Omental fat pad (tissue), 4 donors: ENCODE measurements around the gene CDK5RAP2. TPM values are rescaled to one million over a fixed set of nuclear protein-coding genes. Genes with fewer than 3 reads are reported as not detected.
"Not testable (repeated sequence)": the region's sequence is repeated elsewhere in the genome, so short reads cannot be mapped to it uniquely, and the experiment has no call there.

Experiments
- ATAC-seq: fragments of 150-250 bp; one replicate; pipeline ENCODE4 v1.9.1; 2016; ENCODE audit warnings: mild to moderate bottlenecking, moderate library complexity; ENCODE audit not compliant: low FRiP score
- DNase-seq: peaks from one replicate; pipeline ENCODE4 v3.0.0-alpha.2; 2019; ENCODE audit warnings: low spot score
- total RNA-seq, 4 donors: library from RNA; depleted of rRNA; stranded (reverse); fragments of >200 nt; gene quantifications; one replicate each; pipeline ENCODE4 v1.1.0, GENCODE V29; 2016
- TF ChIP-seq, protein P1 (sequence below), 3 donors: fragments of 450-650 bp; IDR thresholded peaks; one replicate each; pipeline ENCODE4 v1.5.1; 2016 to 2017; ENCODE audit warnings: antibody characterized with exemption in 3 of 3, mild to moderate bottlenecking in 3 of 3, moderate library complexity in 2 of 3

CDK5RAP2 gene
- total RNA-seq, 4 donors from 2014 or later, result 32.8 to 47.6 (median 39.4) TPM

DNA sequence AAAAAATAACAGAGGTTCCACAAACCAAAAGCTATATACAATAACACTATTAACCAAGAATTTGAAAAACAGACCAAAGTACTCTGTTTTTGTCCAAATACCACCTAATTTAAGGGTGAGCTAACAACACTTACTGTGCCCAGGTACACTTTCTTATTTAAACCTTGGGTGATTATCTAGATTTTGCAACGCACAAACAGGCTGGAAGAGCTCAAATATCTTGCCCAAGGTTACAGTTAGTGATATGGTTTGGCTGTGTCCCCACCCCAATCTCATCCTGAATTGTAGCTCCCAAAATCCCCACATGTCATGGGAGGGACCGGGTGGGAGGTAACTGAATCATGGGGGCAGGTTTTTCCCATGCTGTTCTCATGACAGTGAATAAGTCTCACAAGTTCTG, 58.9 kb downstream of the CDK5RAP2 start:
- TF ChIP-seq, protein P1, sequence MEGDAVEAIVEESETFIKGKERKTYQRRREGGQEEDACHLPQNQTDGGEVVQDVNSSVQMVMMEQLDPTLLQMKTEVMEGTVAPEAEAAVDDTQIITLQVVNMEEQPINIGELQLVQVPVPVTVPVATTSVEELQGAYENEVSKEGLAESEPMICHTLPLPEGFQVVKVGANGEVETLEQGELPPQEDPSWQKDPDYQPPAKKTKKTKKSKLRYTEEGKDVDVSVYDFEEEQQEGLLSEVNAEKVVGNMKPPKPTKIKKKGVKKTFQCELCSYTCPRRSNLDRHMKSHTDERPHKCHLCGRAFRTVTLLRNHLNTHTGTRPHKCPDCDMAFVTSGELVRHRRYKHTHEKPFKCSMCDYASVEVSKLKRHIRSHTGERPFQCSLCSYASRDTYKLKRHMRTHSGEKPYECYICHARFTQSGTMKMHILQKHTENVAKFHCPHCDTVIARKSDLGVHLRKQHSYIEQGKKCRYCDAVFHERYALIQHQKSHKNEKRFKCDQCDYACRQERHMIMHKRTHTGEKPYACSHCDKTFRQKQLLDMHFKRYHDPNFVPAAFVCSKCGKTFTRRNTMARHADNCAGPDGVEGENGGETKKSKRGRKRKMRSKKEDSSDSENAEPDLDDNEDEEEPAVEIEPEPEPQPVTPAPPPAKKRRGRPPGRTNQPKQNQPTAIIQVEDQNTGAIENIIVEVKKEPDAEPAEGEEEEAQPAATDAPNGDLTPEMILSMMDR (IDR thresholded peaks at IDR 0.05), result no peak
- no peak for DNase-seq
- ATAC-seq, result no peak

DNA sequence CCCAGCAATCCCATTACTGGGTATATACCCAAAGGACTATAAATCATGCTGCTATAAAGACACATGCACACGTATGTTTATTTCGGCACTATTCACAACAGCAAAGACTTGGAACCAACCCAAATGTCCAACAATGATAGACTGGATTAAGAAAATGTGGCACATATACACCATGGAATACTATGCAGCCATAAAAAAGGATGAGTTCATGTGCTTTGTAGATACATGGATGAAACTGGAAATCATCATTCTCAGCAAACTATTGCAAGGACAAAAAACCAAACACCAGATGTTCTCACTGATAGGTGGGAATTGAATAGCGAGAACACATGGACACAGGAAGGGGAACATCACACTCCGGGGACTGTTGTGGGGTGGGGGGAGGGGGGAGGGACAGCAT, 64.0 kb downstream of the CDK5RAP2 start:
- DNase-seq, ATAC-seq: not testable (repeated sequence)

DNA sequence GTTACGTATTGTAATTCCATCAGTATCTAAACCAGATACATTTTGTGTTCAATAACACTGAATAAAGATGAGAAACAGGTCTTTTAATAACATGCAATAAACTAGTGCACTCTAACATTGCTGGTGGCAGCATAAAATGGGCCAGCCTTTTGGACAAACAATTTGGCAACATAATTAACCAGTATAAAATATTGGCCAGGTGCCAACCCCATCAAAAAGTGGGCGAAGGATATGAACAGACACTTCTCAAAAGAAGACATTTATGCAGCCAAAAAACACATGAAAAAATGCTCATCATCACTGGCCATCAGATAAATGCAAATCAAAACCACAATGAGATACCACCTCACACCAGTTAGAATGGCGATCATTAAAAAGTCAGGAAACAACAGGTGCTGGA, 64.5 kb downstream of the CDK5RAP2 start:
- ATAC-seq, DNase-seq: not testable (repeated sequence)

DNA sequence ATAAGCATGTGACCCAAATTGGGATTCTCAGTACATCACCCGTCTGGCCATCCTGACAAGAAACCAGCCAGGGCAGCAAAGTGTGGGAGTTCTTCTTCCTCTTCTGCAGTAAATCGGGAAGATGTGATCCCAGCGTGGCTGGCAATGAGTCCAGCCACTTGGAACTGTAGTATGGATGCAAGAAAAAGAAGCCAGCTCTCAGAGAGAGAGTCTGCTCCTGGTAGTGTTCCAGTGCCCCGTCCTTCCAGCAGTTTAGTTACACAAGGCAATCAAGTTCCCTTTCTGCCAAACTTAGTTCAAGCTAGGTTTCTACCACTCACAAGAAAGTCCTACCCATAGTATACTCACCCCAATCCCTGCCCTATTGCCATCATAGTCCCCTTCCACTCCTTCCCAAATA, 65.6 kb downstream of the CDK5RAP2 start:
- ATAC-seq (no peak), DNase-seq (no peak)
- TF ChIP-seq, protein P1 (IDR thresholded peaks at IDR 0.05), result no peak

DNA sequence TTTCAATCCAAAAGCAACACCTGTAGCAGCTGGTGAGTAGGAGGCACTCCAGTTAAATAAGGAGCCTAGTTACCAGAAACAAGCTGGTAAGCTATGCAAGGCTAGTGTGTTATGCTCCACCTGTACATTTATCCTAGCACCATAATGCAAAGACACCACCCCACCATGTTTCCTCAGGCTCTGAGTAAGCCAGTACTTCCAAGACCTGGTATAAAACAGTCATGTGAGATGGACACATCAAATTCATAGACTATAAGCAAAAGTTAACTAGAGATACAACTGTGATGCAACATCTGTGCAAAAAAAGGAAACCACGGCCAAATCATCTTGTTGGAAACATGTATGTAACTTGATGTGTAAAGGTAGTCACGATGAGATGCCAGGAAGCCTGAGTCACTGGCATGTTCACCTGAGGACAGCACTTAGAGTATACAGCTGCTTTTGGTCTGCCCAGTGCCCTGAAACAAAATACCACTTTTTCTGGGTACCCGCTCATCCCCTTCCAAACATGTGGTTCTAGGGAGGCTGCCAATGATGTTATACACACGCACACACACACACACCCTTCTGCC, 66.1 kb downstream of the CDK5RAP2 start:
- TF ChIP-seq, protein P1 (IDR thresholded peaks at IDR 0.05), result no peak
- DNase-seq, result no peak
- no peak for ATAC-seq

DNA sequence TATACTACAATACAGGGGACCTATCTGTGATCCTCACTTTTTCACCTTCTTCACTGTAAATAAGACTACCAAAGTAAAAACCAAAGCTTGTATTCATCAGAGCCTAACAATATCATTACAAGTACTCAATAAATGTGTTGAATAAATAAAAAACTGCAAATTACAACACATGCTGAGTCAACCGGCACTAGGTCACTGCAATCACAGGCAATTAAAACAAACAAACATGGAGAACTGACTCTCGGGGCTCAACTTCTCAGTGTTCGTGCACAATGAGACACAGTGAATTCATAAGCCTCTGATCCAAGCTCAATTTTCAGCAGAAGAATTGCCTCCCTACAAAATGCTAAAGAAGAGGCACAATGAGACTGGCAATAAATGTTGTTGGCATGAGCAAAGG, 69.2 kb downstream of the CDK5RAP2 start:
- TF ChIP-seq, protein P1 (IDR thresholded peaks at IDR 0.05), result no peak
- no peak for DNase-seq
- ATAC-seq, result no peak

DNA sequence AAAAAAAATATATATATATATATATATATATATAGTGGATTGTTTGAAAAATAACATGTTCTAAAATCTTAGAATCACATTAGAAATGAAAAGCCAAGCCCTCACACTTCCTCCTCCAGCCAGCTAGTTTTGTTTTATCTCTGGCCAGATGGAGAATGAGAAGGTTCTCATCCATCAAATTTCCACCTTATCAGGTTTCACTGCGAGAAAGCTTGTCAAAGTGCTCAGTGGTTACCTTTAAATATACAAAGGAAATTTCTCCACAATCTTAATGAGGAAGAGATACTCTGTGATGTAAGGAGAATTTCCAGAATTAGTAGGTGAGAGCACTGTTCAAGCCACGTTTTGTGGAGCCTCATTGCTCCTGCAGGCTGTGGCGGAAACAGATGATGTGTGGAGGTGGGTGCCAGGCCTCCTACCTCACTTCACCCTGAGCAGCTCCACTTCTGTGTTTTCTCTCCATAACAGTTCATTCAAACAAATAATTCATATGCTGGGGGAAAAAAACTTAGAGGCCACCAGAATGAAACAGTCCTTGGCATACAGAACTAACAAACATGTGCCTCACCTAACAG, 71.9 kb downstream of the CDK5RAP2 start:
- DNase-seq, result no peak
- ATAC-seq, result peak; percentile 48
- TF ChIP-seq, protein P1 (IDR thresholded peaks at IDR 0.05), result no peak

DNA sequence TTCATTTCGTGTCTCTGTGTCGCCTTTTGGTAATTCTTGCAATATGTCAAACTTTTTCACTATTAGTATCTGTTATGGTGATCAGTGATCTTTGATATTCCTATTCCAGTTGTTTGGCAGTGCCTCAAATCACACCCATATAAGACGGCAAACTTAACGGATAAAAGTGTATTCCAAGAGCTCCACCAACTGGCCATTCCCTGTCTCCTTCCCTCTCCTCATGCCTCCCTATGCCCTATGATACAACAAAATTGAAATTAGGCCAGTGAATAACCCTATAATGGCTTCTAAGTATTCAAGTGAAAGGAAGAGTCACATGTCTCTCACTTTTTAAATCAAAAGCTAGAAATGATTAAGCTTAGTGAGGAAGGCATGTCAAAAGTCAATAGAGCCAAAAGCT, 74.8 kb downstream of the CDK5RAP2 start:
- DNase-seq, result no peak
- no peak for ATAC-seq
- TF ChIP-seq, protein P1 (IDR thresholded peaks at IDR 0.05), result no peak
